Neural crest cell (in vitro differentiated cells): ENCODE data around the gene NUP160. TPM values are rescaled to one million over a fixed set of nuclear protein-coding genes. Genes with fewer than 3 reads are reported as not detected.

ENCODE experiments used
- DNase-seq: peaks from one replicate; pipeline ENCODE4 v3.0.0; 2021; ENCODE audit warnings: low read depth, mixed read lengths, low spot score
- H3K27ac Mint-ChIP-seq: one replicate; pipeline ENCODE4 v1.8.0; 2021; ENCODE audit warnings: mild to moderate bottlenecking, mixed read lengths; ENCODE audit not compliant: unreplicated experiment
- H3K27me3 Mint-ChIP-seq: 2 replicates; pipeline ENCODE4 v1.8.0; 2021; ENCODE audit warnings: low read depth, mild to moderate bottlenecking, mixed read lengths
- H3K36me3 Mint-ChIP-seq: 2 replicates; pipeline ENCODE4 v1.8.0; 2021; ENCODE audit warnings: low read depth, mild to moderate bottlenecking, mixed read lengths
- H3K4me1 Mint-ChIP-seq: 2 replicates; pipeline ENCODE4 v1.8.0; 2021; ENCODE audit warnings: mixed read lengths
- H3K4me3 Mint-ChIP-seq: one replicate; pipeline ENCODE4 v1.8.0; 2021; ENCODE audit warnings: mild to moderate bottlenecking, mixed read lengths
- H3K9me3 Mint-ChIP-seq: 2 replicates; pipeline ENCODE4 v1.8.0; 2021; ENCODE audit warnings: mixed read lengths
- CTCF ChIP-seq: fragments of 200-600 bp; sonication (generic); conservative IDR thresholded peaks from 2 replicates; pipeline ENCODE4 v1.5.0; 2021; ENCODE audit warnings: antibody characterized with exemption, mild to moderate bottlenecking
- total RNA-seq: library from RNA; stranded (reverse); gene quantifications from 2 replicates; pipeline ENCODE4 v1.2.1, GENCODE V29; 2021

Gene NUP160
- total RNA-seq, 1 donor from 2014 or later, result 92.9 TPM

GRCh38 chr11:47732271-47732670, 115.9 kb downstream of the NUP160 start:
- Mint-ChIP-seq H3K27ac (peak overlapping the region; percentile 29), H3K36me3 (peaks cover 21% of the 10 kb centered on the region), H3K27me3 (no peaks in the 10 kb centered on the region), H3K9me3 (no peaks in the 10 kb centered on the region), H3K4me1 (peaks cover 15% of the 10 kb centered on the region), H3K4me3 (peak overlapping the region; percentile 15)
- no peak for TF ChIP-seq CTCF
- no peak for DNase-seq

- Mint-ChIP-seq H3K4me3 (peak overlapping the region; percentile 15), H3K4me1 (peaks cover 15% of the 10 kb centered on the region), H3K9me3 (no peaks in the 10 kb centered on the region), H3K27ac (peak overlapping the region; percentile 27), H3K36me3 (peaks cover 17% of the 10 kb centered on the region), H3K27me3 (no peaks in the 10 kb centered on the region)
- no peak for TF ChIP-seq CTCF
- DNase-seq, result no peak
These were observed 116.7 kb downstream of the NUP160 start for GRCh38 chr11:47731475-47731874.

Other genes starting within 250 kb of the NUP160 start
- 157 and 160 TPM in 2 replicates for gene MTCH2, start 205.8 kb downstream of the NUP160 start, total RNA-seq
- 2.1 and 2.4 TPM in 2 replicates for gene AGBL2, start 133.0 kb downstream of the NUP160 start, total RNA-seq
- 110 and 116 TPM in 2 replicates for gene FNBP4, start 81.0 kb downstream of the NUP160 start, total RNA-seq
- 24.3 and 25.5 TPM in 2 replicates for gene PTPRJ, start 132.2 kb upstream of the NUP160 start, total RNA-seq